HG02870 (cell line): ENCODE results near the gene DKC1.
A peak's percentile ranks its signal among the peaks of the same experiment; 100 is the strongest.
"Not testable (repeated sequence)": the region's sequence is repeated elsewhere in the genome, so short reads cannot be mapped to it uniquely, and the experiment has no call there.

Source experiments
- ATAC-seq: cut with Tn5 transposase; IDR thresholded peaks from one replicate; pipeline ENCODE4 v1.9.1; 2021; ENCODE audit warnings: mild to moderate bottlenecking, moderate library complexity; ENCODE audit not compliant: unreplicated experiment

The DKC1 gene

GRCh38 chrX:154785716-154786115 is 23.1 kb downstream of the DKC1 start:
- no peak for ATAC-seq

- no peak for ATAC-seq
Measured at GRCh38 chrX:154791467-154791866, 28.8 kb downstream of the DKC1 start.

GRCh38 chrX:154791939-154792338 is 29.3 kb downstream of the DKC1 start:
- ATAC-seq, result no peak

- ATAC-seq, result no peak
Measured at GRCh38 chrX:154793084-154793795, 30.6 kb downstream of the DKC1 start.

- ATAC-seq, result no peak
Measured at GRCh38 chrX:154795016-154795415, 32.4 kb downstream of the DKC1 start.

- ATAC-seq, result no peak
Measured at GRCh38 chrX:154797006-154797405, 34.3 kb downstream of the DKC1 start.

GRCh38 chrX:154799556-154800348 is 37.1 kb downstream of the DKC1 start:
- ATAC-seq, result no peak

- no peak for ATAC-seq
Measured at GRCh38 chrX:154800478-154801210, 38.0 kb downstream of the DKC1 start.

GRCh38 chrX:154802947-154803346 is 40.3 kb downstream of the DKC1 start:
- no peak for ATAC-seq

GRCh38 chrX:154804261-154804956 is 41.7 kb downstream of the DKC1 start:
- ATAC-seq, result no peak

- ATAC-seq, result peak; percentile 82
Measured at GRCh38 chrX:154804957-154805695, 42.5 kb downstream of the DKC1 start, which contains the start of gene MPP1. TSS of gene MPP1 (minus strand) at chrX:154805485. CDS start at chrX:154805373, 112 bp downstream.

GRCh38 chrX:154805696-154806091 is 43.0 kb downstream of the DKC1 start:
- ATAC-seq, result peak; percentile 10

- ATAC-seq, result no peak
Measured at GRCh38 chrX:154806837-154807501, 44.3 kb downstream of the DKC1 start.

GRCh38 chrX:154809939-154810665 is 47.4 kb downstream of the DKC1 start:
- no peak for ATAC-seq

GRCh38 chrX:154812341-154813101 is 49.9 kb downstream of the DKC1 start:
- ATAC-seq, result no peak

- ATAC-seq, result no peak
Measured at GRCh38 chrX:154813801-154814200, 51.1 kb downstream of the DKC1 start.

- ATAC-seq, result no peak
Measured at GRCh38 chrX:154815274-154815818, 52.7 kb downstream of the DKC1 start.

GRCh38 chrX:154816326-154816898 is 53.7 kb downstream of the DKC1 start:
- ATAC-seq, result not testable (repeated sequence)
